GM12873 (cell line): ENCODE measurements around the gene PPIA.

Experiments
- TF ChIP-seq, protein P1 (sequence below): IDR thresholded peaks from 2 replicates; pipeline ENCODE4 v1.5.1; 2012; ENCODE audit warnings: low read depth, mild to moderate bottlenecking, moderate library complexity, low read length, control low read depth; ENCODE audit not compliant: insufficient read depth; ENCODE audit errors: missing control alignments

The PPIA gene

DNA sequence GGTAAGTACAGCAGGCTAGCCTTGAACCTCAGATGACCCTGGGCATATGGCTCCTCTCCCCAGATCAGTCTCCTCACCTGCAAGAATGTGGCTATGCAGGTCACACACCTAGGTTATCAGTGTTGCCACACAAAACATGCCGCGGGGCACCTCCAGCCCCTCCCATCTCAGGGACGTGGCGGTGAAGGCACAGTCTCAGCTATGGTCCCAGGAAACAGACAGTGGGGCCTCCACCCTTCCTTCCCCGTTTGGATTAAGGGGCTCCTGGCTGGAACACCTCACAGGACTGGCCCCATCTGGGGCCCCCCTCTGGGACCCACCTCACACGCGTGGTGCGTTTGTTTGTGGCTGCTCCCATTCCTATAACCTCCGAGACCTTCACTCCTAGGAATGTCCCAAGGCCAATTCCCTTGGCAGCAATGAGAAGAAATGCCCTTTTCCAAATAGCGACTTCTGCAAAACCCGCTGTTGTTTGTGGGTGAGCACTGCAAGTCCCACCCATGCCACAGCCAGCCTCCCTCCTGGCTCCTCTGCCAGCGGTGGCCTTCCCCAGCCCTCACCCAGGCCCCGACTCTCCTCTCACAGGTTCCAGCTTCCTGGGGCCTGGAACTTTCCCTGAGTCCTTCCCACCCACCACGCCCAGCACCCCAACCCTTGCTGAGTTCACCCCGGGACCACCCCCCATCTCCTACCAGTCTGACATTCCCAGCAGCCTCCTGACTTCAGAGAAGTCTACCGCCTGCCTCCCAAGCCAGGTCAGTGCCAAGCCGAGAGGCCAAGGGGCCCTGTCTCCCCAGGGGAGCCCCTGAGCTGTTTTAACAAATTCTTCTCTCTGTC is 30.7 kb upstream of the PPIA start:
- TF ChIP-seq, protein P1, sequence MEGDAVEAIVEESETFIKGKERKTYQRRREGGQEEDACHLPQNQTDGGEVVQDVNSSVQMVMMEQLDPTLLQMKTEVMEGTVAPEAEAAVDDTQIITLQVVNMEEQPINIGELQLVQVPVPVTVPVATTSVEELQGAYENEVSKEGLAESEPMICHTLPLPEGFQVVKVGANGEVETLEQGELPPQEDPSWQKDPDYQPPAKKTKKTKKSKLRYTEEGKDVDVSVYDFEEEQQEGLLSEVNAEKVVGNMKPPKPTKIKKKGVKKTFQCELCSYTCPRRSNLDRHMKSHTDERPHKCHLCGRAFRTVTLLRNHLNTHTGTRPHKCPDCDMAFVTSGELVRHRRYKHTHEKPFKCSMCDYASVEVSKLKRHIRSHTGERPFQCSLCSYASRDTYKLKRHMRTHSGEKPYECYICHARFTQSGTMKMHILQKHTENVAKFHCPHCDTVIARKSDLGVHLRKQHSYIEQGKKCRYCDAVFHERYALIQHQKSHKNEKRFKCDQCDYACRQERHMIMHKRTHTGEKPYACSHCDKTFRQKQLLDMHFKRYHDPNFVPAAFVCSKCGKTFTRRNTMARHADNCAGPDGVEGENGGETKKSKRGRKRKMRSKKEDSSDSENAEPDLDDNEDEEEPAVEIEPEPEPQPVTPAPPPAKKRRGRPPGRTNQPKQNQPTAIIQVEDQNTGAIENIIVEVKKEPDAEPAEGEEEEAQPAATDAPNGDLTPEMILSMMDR = no peak

DNA sequence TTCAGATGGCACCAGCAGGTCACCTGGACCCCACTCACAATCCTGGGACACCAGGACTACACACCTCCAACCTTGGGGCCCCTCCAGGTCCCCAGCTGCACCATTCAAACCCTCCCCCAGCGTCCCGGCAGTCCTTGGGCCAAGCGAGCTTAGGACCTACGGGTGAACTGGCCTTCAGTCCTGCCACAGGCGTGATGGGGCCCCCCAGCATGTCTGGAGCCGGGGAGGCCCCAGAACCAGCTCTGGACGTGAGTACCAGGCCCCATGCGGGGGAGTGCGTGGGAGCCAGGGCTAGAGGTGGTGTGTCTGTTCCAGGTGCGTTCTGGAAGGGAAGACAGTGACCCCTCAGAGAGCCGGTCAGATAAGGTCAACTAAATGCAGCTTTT is 30.1 kb upstream of the PPIA start:
- TF ChIP-seq, protein P1 = no peak

DNA sequence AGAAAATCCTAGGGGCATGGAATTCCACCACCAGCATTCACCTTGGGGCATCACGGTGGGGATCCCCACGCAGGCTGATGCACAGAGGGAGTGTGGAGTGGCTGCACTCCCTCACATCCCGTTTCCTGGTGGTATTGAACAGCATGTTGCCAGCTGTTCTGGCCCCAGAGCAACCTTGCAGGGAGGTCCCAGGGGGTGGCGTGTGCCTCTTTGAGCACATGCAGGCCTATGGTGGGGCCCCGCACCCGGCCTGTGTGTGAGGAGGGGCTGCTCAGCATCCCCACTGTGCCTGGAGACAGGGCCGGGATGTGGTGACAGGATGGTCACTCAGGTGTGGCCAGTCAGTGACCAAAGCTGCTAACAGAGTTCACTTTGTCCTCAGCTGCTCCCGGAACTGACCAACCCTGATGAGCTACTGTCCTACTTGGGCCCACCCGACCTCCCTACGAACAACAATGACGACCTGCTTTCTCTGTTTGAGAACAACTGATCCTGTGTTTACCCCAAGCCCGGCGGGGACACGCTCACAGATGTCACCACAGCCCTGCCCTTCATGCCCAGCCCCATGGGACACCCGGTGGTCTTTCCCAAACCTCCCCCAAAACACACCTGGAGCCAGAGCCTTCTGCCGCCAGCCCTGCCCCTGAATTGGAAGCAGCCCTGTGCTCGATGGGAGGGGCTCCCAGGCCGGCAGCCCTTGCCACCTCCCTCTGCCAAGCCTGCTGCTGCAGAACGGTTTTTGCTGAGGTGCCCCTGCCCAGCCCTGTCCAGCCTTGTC is 29.2 kb upstream of the PPIA start:
- TF ChIP-seq, protein P1 = no peak

DNA sequence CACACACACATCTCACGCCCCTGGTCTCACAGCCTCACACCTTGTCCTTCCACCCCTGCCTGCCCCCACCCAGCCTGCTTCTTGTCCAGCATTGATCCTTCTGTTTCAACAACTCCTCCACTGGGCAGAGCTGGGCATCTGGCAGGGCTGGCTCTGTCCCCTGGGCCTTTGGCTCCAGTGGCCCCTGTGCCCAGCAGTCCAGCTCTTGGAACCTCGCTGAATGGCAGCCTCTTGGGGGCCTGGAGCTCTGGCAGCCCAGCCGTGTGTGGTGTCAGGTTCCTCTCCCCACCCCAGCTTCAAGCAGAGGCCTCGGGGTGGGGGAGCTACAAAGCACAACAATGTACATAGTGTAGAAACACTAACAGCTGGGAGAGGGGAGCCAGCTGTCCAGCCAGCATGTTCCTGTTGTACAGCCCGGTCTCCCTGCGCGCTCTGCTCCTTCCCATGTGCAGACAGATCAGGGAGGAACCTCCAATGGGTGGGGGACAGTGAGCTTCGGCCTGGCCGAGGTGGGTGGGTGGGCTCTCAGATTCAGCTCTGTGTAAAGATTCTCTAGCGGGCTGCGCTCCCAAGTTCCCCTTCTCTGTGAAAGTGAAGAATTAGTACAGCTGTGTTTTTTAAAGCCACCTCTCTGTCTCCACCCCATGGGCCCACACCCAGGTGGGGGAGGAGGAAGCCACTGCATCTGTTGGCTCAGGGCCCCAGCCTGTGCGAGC is 28.4 kb upstream of the PPIA start:
- TF ChIP-seq, protein P1 = no peak

DNA sequence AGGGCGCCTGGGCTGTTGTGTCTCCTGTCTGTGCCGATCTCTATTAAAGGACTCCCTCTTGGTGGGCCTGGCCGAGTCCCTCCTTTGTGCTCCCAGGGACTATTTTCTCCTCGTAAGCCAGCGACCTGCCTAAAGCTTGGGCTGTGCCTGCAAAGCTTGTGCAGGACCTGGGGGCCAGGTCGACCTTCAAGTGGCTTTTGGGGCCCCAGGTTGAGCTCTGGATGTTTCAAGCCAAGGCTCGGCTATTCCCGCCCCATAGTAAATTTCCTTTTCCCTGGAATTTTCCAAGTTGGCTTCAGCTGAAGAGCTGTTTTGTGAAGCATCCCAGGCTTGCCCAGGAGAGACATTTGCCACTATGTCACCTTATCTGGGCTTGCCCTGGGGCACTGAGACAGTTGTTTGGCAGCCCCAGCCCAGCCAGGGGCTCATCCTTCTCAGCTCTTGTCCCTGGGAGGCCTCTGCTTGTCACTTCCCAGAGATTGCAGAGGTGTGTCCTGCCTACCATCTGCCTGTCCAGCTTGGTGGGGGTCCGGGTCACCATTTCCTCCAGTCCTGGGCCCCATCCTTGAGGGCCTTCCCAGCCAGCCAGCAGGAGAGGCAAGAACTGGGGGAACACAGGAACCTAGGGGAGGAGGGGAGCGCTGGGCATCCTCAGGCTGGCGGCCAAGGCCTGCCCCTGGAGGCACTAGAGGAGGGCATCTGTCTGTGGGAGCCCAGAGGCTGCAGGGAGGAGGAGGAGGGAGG is 27.7 kb upstream of the PPIA start:
- TF ChIP-seq, protein P1 = no peak

DNA sequence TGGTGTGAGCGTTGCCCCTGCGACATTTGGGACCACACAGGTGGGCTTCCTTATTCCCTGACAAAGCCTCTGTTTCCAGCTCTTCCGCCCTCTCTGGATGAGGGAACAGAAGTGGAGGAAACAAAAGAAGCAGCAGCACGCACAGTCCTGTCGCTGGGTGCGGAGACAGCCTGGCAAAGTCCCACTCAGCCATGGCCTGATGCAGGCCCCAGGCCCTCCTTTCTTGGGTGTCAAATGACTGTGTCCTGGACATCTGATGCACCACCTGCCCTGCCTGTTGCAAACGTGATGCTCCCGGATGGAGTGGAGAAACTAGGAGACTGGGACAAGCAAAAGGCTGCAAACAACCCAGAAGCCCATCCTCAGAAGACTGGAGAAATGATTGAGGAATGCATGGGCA is 27.1 kb upstream of the PPIA start:
- TF ChIP-seq, protein P1 = no peak
